Measurements from ENCODE around the gene NCK2. TPM values are rescaled to one million over a fixed set of nuclear protein-coding genes. Genes with fewer than 3 reads are reported as not detected.

Gene NCK2
- total and polyA plus RNA-seq, 9 of the 15 experiments (the other 6 are each of a cell fraction or from before 2014, with no cell fraction given) = 0.90 to 27.9 (median 15.9) TPM

DNA sequence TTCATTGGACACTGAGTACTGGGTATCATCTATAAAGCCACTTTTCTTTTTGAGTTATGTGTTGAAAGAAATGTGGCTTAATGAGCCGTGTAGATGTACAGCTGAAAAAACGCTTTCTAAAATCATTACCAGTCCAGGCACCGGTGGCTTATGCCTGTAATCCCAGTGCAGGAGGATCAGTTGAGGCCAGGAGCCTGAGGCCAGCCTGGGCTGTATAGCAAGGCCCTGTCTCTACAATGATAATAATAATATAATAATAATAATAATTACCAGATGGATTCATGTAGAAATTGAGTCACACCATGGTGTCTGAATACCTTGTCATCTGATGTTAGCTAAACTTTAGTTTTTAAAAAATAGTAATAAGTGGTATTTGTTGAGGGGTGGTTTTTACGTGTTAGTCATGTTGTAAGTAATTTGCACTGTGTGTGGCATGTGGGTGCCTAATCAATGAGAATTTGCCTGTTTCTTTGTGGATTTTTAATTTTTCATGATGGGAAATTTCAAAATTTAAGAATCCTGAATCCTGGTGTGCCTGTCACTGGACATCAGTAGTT lies 30.1 kb downstream of the NCK2 start:
- intact Hi-C loops (cut with micrococcal nuclease) = no loop called here
- H3K4me1 ChIP-seq (replicated peaks in 1 of 2; ENCODE audit: control insufficient read depth in 2 of 2, insufficient read depth in 2 of 2, low read length in 2 of 2) = peaks cover 0 to 3% of the 10 kb centered on the region in 2 experiments; a peak in 1 of 5 replicates
- H3K4me2 ChIP-seq (ENCODE audit: insufficient read depth, low read length) = no peak overlapping the region
- CTCF ChIA-PET (ENCODE audit: low intra/inter-chr PET ratio) = no interaction called here
- no peak for DNase-seq (ENCODE audit: extremely low read depth in 1 of 4, low spot score in 3 of 4)
- TF ChIP-seq HDGF (IDR thresholded peaks at IDR 0.05) (no peak), EP300 (IDR thresholded peaks at IDR 0.05; ENCODE audit: low read length) (no peak), MCM3 (IDR thresholded peaks at IDR 0.05) (no peak), SRSF3 (IDR thresholded peaks at IDR 0.05; ENCODE audit: insufficient read depth, low read length) (no peak), LCOR (CRISPR knock-in tag; IDR thresholded peaks at IDR 0.05) (no peak), XRCC5 (IDR thresholded peaks at IDR 0.05; ENCODE audit: low read depth, low read length) (no peak)
- TF ChIP-seq, protein P1, sequence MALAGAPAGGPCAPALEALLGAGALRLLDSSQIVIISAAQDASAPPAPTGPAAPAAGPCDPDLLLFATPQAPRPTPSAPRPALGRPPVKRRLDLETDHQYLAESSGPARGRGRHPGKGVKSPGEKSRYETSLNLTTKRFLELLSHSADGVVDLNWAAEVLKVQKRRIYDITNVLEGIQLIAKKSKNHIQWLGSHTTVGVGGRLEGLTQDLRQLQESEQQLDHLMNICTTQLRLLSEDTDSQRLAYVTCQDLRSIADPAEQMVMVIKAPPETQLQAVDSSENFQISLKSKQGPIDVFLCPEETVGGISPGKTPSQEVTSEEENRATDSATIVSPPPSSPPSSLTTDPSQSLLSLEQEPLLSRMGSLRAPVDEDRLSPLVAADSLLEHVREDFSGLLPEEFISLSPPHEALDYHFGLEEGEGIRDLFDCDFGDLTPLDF (CRISPR knock-in tag; IDR thresholded peaks at IDR 0.05) = no peak
- TF ChIP-seq, protein P2, sequence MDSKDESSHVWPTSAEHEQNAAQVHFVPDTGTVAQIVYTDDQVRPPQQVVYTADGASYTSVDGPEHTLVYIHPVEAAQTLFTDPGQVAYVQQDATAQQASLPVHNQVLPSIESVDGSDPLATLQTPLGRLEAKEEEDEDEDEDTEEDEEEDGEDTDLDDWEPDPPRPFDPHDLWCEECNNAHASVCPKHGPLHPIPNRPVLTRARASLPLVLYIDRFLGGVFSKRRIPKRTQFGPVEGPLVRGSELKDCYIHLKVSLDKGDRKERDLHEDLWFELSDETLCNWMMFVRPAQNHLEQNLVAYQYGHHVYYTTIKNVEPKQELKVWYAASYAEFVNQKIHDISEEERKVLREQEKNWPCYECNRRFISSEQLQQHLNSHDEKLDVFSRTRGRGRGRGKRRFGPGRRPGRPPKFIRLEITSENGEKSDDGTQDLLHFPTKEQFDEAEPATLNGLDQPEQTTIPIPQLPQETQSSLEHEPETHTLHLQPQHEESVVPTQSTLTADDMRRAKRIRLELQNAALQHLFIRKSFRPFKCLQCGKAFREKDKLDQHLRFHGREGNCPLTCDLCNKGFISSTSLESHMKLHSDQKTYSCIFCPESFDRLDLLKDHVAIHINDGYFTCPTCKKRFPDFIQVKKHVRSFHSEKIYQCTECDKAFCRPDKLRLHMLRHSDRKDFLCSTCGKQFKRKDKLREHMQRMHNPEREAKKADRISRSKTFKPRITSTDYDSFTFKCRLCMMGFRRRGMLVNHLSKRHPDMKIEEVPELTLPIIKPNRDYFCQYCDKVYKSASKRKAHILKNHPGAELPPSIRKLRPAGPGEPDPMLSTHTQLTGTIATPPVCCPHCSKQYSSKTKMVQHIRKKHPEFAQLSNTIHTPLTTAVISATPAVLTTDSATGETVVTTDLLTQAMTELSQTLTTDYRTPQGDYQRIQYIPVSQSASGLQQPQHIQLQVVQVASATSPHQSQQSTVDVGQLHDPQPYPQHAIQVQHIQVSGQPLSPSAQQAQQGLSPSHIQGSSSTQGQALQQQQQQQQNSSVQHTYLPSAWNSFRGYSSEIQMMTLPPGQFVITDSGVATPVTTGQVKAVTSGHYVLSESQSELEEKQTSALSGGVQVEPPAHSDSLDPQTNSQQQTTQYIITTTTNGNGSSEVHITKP (IDR thresholded peaks at IDR 0.05; ENCODE audit: partially characterized antibody) = no peak
- TF ChIP-seq, protein P3, sequence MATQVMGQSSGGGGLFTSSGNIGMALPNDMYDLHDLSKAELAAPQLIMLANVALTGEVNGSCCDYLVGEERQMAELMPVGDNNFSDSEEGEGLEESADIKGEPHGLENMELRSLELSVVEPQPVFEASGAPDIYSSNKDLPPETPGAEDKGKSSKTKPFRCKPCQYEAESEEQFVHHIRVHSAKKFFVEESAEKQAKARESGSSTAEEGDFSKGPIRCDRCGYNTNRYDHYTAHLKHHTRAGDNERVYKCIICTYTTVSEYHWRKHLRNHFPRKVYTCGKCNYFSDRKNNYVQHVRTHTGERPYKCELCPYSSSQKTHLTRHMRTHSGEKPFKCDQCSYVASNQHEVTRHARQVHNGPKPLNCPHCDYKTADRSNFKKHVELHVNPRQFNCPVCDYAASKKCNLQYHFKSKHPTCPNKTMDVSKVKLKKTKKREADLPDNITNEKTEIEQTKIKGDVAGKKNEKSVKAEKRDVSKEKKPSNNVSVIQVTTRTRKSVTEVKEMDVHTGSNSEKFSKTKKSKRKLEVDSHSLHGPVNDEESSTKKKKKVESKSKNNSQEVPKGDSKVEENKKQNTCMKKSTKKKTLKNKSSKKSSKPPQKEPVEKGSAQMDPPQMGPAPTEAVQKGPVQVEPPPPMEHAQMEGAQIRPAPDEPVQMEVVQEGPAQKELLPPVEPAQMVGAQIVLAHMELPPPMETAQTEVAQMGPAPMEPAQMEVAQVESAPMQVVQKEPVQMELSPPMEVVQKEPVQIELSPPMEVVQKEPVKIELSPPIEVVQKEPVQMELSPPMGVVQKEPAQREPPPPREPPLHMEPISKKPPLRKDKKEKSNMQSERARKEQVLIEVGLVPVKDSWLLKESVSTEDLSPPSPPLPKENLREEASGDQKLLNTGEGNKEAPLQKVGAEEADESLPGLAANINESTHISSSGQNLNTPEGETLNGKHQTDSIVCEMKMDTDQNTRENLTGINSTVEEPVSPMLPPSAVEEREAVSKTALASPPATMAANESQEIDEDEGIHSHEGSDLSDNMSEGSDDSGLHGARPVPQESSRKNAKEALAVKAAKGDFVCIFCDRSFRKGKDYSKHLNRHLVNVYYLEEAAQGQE (IDR thresholded peaks at IDR 0.05; ENCODE audit: borderline replicate concordance) = no peak
- TF ChIP-seq, protein P3 (CRISPR knock-in tag; IDR thresholded peaks at IDR 0.05; ENCODE audit: low read depth) = no peak
- POLR2A ChIA-PET = no interaction called here
- in situ Hi-C loops (cut with MboI) = no loop called here
- H4K20me1 ChIP-seq (replicated peaks; ENCODE audit: control insufficient read depth, insufficient read depth, low read length) = peaks cover 9% of the 10 kb centered on the region
- H3K79me2 ChIP-seq (ENCODE audit: control insufficient read depth, insufficient read depth, low read length) = no peaks in the 10 kb centered on the region
- no peaks in the 10 kb centered on the region for H3K36me3 ChIP-seq (ENCODE audit: control insufficient read depth, insufficient read depth, low read length)
- H3K9me3 ChIP-seq (replicated peaks; ENCODE audit: control insufficient read depth, insufficient read depth, low read depth, low read length) = no peaks in the 10 kb centered on the region
- ATAC-seq = no peak
- BruUV-seq (replicated peaks) = no TSS peak
- H2AFZ ChIP-seq (ENCODE audit: low read depth, low read length) = no peak overlapping the region
- FAIRE-seq = no peak
- no peak overlapping the region for H3K9ac ChIP-seq (ENCODE audit: insufficient read depth in 1 of 2, low read depth in 2 of 2, low read length in 2 of 2)
- WGBS (ENCODE audit: insufficient coverage, low coverage, missing lambda C conversion rate) = 70% methylated on average over 4 of the region's 4 CpGs
- H3K27me3 ChIP-seq (ENCODE audit: control insufficient read depth in 2 of 2, insufficient read depth in 2 of 2, low read length in 2 of 2) = no peaks in the 10 kb centered on the region
- no peaks in the 10 kb centered on the region for H3K9me1 ChIP-seq (ENCODE audit: control insufficient read depth, insufficient read depth, low read length)
- no peak overlapping the region for H3K4me3 ChIP-seq
- no peak overlapping the region for H3K27ac ChIP-seq (ENCODE audit: extremely low read depth, low read depth, low read length)

Data from K562 (cell line).